ENCODE results near the gene ABCC9. TPM values are rescaled to one million over a fixed set of nuclear protein-coding genes. Genes with fewer than 3 reads are reported as not detected.
"Not testable (repeated sequence)": the region's sequence is repeated elsewhere in the genome, so short reads cannot be mapped to it uniquely, and the experiment has no call there.

ABCC9 gene
- total and polyA plus RNA-seq, 2 donors (not counting 3 experiments of a cell fraction or from before 2014, with no cell fraction given): under 0.01 TPM; not detected in 1

GRCh38 chr12:21788089-21788983, 152.9 kb downstream of the ABCC9 start:
- H3K9me1 ChIP-seq (replicated peaks; ENCODE audit: control insufficient read depth, extremely low read depth, insufficient read depth, low read length): no peaks in the 10 kb centered on the region
- H3K4me3 ChIP-seq (replicated peaks in 1 of 3; ENCODE audit: insufficient read depth in 1 of 3, low read depth in 1 of 3, low read length in 3 of 3): no peak overlapping the region
- dilution Hi-C loops (cut with MboI; ENCODE audit: extremely low pct_ligation_motif_present, low sequenced_read_pairs) (no loop called here), intact Hi-C loops (cut with micrococcal nuclease) (no loop called here)
- no peak overlapping the region for H2AFZ ChIP-seq (ENCODE audit: low read depth, low read length)
- DNase-seq (ENCODE audit: low read depth, low spot score) (no peak), FAIRE-seq (no peak)
- no peaks in the 10 kb centered on the region for H3K9me3 ChIP-seq (replicated peaks; ENCODE audit: control insufficient read depth, insufficient read depth, low read length)
- POLR2A ChIA-PET: no interaction called here
- TF ChIP-seq JUN (IDR thresholded peaks at IDR 0.05; ENCODE audit: borderline replicate concordance, insufficient read depth, insufficient read length, low read depth) (no peak), FOS (IDR thresholded peaks at IDR 0.05; ENCODE audit: borderline replicate concordance, insufficient read depth, low read length) (no peak), MAX (IDR thresholded peaks at IDR 0.05; ENCODE audit: insufficient read depth, insufficient read length) (no peak), GATA2 (IDR thresholded peaks at IDR 0.05; ENCODE audit: insufficient read depth, insufficient read length, low read depth, low read length) (no peak), EZH2 (IDR thresholded peaks at IDR 0.05; ENCODE audit: borderline replicate concordance, low read depth, low read length, severe bottlenecking) (no peak)
- no peak overlapping the region for H3K9ac ChIP-seq (replicated peaks; ENCODE audit: extremely low read depth, insufficient read depth, low read length)
- no peaks in the 10 kb centered on the region for H3K27me3 ChIP-seq (ENCODE audit: control insufficient read depth in 2 of 2, insufficient read depth in 2 of 2, low read length in 2 of 2)
- CTCF ChIA-PET: interaction anchor here (0.7 kb wide), 1 partner anchor 189 kb away, joined by 3 read pairs; no protein-coding TSS in a partner anchor
- no peaks in the 10 kb centered on the region for H3K36me3 ChIP-seq (ENCODE audit: control insufficient read depth in 2 of 2, extremely low read depth in 1 of 2, insufficient read depth in 2 of 2, low read length in 2 of 2)
- no peaks in the 10 kb centered on the region for H4K20me1 ChIP-seq (replicated peaks; ENCODE audit: control insufficient read depth, extremely low read depth, insufficient read depth, low read length)
- BruUV-seq (replicated peaks): no TSS peak
- H3K27ac ChIP-seq (ENCODE audit: insufficient read depth, low read depth, low read length): no peak overlapping the region
- H3K4me1 ChIP-seq (ENCODE audit: control insufficient read depth, extremely low read depth, insufficient read depth, low read length): no peaks in the 10 kb centered on the region
- no peak overlapping the region for H3K4me2 ChIP-seq (ENCODE audit: insufficient read depth, low read length)
- no peaks in the 10 kb centered on the region for H3K79me2 ChIP-seq (ENCODE audit: control insufficient read depth, insufficient read depth, low read length)

- intact Hi-C loops (cut with micrococcal nuclease): no loop called here
- TF ChIP-seq MYC (IDR thresholded peaks at IDR 0.05; ENCODE audit: low read depth, low read length): no peak
- no peak for TF ChIP-seq POLR2AphosphoS5 (IDR thresholded peaks at IDR 0.05; ENCODE audit: insufficient read depth, low read depth, low read length)
- TF ChIP-seq EZH2 (IDR thresholded peaks at IDR 0.05; ENCODE audit: borderline replicate concordance, low read depth, low read length, severe bottlenecking): no peak
- no peak for TF ChIP-seq JUN (IDR thresholded peaks at IDR 0.05; ENCODE audit: borderline replicate concordance, insufficient read depth, insufficient read length, low read depth)
- TF ChIP-seq FOS (IDR thresholded peaks at IDR 0.05; ENCODE audit: borderline replicate concordance, insufficient read depth, low read length): no peak
- TF ChIP-seq MAX (IDR thresholded peaks at IDR 0.05; ENCODE audit: insufficient read depth, insufficient read length): no peak
- Histone ChIP-seq H3K36me3 (ENCODE audit: control insufficient read depth in 2 of 2, extremely low read depth in 1 of 2, insufficient read depth in 2 of 2, low read length in 2 of 2) (no peaks in the 10 kb centered on the region), H3K79me2 (ENCODE audit: control insufficient read depth, insufficient read depth, low read length) (no peaks in the 10 kb centered on the region), H3K27me3 (ENCODE audit: control insufficient read depth in 2 of 2, insufficient read depth in 2 of 2, low read length in 2 of 2) (no peaks in the 10 kb centered on the region), H2AFZ (ENCODE audit: low read depth, low read length) (no peak overlapping the region), H3K4me1 (ENCODE audit: control insufficient read depth, extremely low read depth, insufficient read depth, low read length) (no peaks in the 10 kb centered on the region), H4K20me1 (replicated peaks; ENCODE audit: control insufficient read depth, extremely low read depth, insufficient read depth, low read length) (no peaks in the 10 kb centered on the region), H3K9me1 (replicated peaks; ENCODE audit: control insufficient read depth, extremely low read depth, insufficient read depth, low read length) (no peaks in the 10 kb centered on the region), H3K4me3 (replicated peaks in 1 of 3; ENCODE audit: insufficient read depth in 1 of 3, low read depth in 1 of 3, low read length in 3 of 3) (no peak overlapping the region), H3K27ac (ENCODE audit: insufficient read depth, low read depth, low read length) (no peak overlapping the region), H3K9ac (replicated peaks; ENCODE audit: extremely low read depth, insufficient read depth, low read length) (no peak overlapping the region), H3K9me3 (replicated peaks; ENCODE audit: control insufficient read depth, insufficient read depth, low read length) (no peaks in the 10 kb centered on the region), H3K4me2 (ENCODE audit: insufficient read depth, low read length) (no peak overlapping the region)
- FAIRE-seq (no peak), DNase-seq (ENCODE audit: low read depth, low spot score) (no peak)
- BruUV-seq (replicated peaks): no TSS peak
- dilution Hi-C loops (cut with MboI; ENCODE audit: extremely low pct_ligation_motif_present, low sequenced_read_pairs): no loop called here
- ChIA-PET POLR2A (no interaction called here), CTCF (interaction anchor here (0.7 kb wide), 1 partner anchor 76 kb away, joined by 3 read pairs; no protein-coding TSS in a partner anchor)
Measured at GRCh38 chr12:21786041-21786531, 155.1 kb downstream of the ABCC9 start.

GRCh38 chr12:21782723-21783122, 158.5 kb downstream of the ABCC9 start:
- H3K9me3 ChIP-seq (replicated peaks; ENCODE audit: control insufficient read depth, insufficient read depth, low read length); FAIRE-seq: not testable (repeated sequence)

More at GRCh38 chr12:21782723-21783122, 158.5 kb downstream of the ABCC9 start:
- H3K4me3 ChIP-seq (replicated peaks in 1 of 3; ENCODE audit: insufficient read depth in 1 of 3, low read depth in 1 of 3, low read length in 3 of 3); intact Hi-C loops (cut with micrococcal nuclease); dilution Hi-C loops (cut with MboI; ENCODE audit: extremely low pct_ligation_motif_present, low sequenced_read_pairs); H3K4me1 ChIP-seq (ENCODE audit: control insufficient read depth, extremely low read depth, insufficient read depth, low read length); BruUV-seq (replicated peaks); H3K36me3 ChIP-seq (ENCODE audit: control insufficient read depth in 2 of 2, extremely low read depth in 1 of 2, insufficient read depth in 2 of 2, low read length in 2 of 2); H3K27me3 ChIP-seq (ENCODE audit: control insufficient read depth in 2 of 2, insufficient read depth in 2 of 2, low read length in 2 of 2); POLR2A ChIA-PET; H3K27ac ChIP-seq (ENCODE audit: insufficient read depth, low read depth, low read length); H3K79me2 ChIP-seq (ENCODE audit: control insufficient read depth, insufficient read depth, low read length); H4K20me1 ChIP-seq (replicated peaks; ENCODE audit: control insufficient read depth, extremely low read depth, insufficient read depth, low read length); H3K4me2 ChIP-seq (ENCODE audit: insufficient read depth, low read length); H3K9me1 ChIP-seq (replicated peaks; ENCODE audit: control insufficient read depth, extremely low read depth, insufficient read depth, low read length); CTCF ChIA-PET; H3K9ac ChIP-seq (replicated peaks; ENCODE audit: extremely low read depth, insufficient read depth, low read length); H2AFZ ChIP-seq (ENCODE audit: low read depth, low read length); DNase-seq (ENCODE audit: low read depth, low spot score): not testable (repeated sequence)
